H9 (cell line): ENCODE results near the gene FCHSD2. TPM values are rescaled to one million over a fixed set of nuclear protein-coding genes. Genes with fewer than 3 reads are reported as not detected.

Source experiments
- DNase-seq: peaks from one replicate; pipeline ENCODE4 v3.0.0-alpha.2; 2017
- H2AFZ ChIP-seq: one replicate; pipeline ENCODE4 v1.6.1; 2013; ENCODE audit warnings: mild to moderate bottlenecking, low read length, control low read depth, moderate library complexity
- H2AK5ac ChIP-seq: 2 replicates; pipeline ENCODE4 v1.6.1; 2013; ENCODE audit warnings: low read length, control low read depth, mixed read lengths; ENCODE audit not compliant: insufficient read length
- H2BK120ac ChIP-seq: one replicate; pipeline ENCODE4 v1.6.1; 2013; ENCODE audit warnings: low read depth, mild to moderate bottlenecking, low read length, control low read depth, inconsistent platforms; ENCODE audit not compliant: poor library complexity, severe bottlenecking
- H2BK12ac ChIP-seq: 2 replicates; pipeline ENCODE4 v1.6.1; 2013; ENCODE audit warnings: low read length, control low read depth, mixed read lengths, low read depth; ENCODE audit not compliant: insufficient read length
- H2BK15ac ChIP-seq: 2 replicates; pipeline ENCODE4 v1.6.1; 2013; ENCODE audit warnings: low read depth, low read length, control low read depth
- H2BK20ac ChIP-seq: one replicate; pipeline ENCODE4 v1.6.1; 2013; ENCODE audit warnings: low read depth, mild to moderate bottlenecking, low read length, control low read depth, inconsistent platforms; ENCODE audit not compliant: poor library complexity, severe bottlenecking
- H2BK5ac ChIP-seq: 2 replicates; pipeline ENCODE4 v1.6.1; 2013; ENCODE audit warnings: low read length, control low read depth, mixed read lengths; ENCODE audit not compliant: insufficient read length
- H3K14ac ChIP-seq: 2 replicates; pipeline ENCODE4 v1.6.1; 2013; ENCODE audit warnings: low read length, control low read depth; ENCODE audit not compliant: insufficient read depth
- H3K18ac ChIP-seq: 2 replicates; pipeline ENCODE4 v1.6.1; 2013; ENCODE audit warnings: low read depth, mild to moderate bottlenecking, mixed read lengths, low read length, control low read depth; ENCODE audit not compliant: insufficient read length
- H3K23ac ChIP-seq: 2 replicates; pipeline ENCODE4 v1.6.1; 2013; ENCODE audit warnings: low read length, control low read depth, mixed read lengths, low read depth; ENCODE audit not compliant: insufficient read length
- H3K23me2 ChIP-seq: 2 replicates; pipeline ENCODE4 v1.6.1; 2013; ENCODE audit warnings: low read depth, mild to moderate bottlenecking, mixed read lengths, low read length, control low read depth; ENCODE audit not compliant: insufficient read length, poor library complexity, severe bottlenecking
- H3K27ac ChIP-seq: 2 replicates; pipeline ENCODE4 v1.5.1; 2013; ENCODE audit warnings: low read length, control low read depth, mixed read lengths, low read depth; ENCODE audit not compliant: insufficient read length
- H3K27me3 ChIP-seq: 2 replicates; pipeline ENCODE4 v1.6.1; 2013; ENCODE audit warnings: low read length, control low read depth, inconsistent platforms; ENCODE audit not compliant: insufficient read depth
- H3K4ac ChIP-seq: 2 replicates; pipeline ENCODE4 v1.6.1; 2013; ENCODE audit warnings: low read depth, mild to moderate bottlenecking, control low read depth, inconsistent platforms, low read length, moderate library complexity
- H3K4me1 ChIP-seq: 2 replicates; pipeline ENCODE4 v1.6.1; 2013; ENCODE audit warnings: low read length, control low read depth, inconsistent platforms; ENCODE audit not compliant: insufficient read depth
- H3K4me2 ChIP-seq: 2 replicates; pipeline ENCODE4 v1.6.1; 2013; ENCODE audit warnings: low read length, control low read depth, mixed read lengths; ENCODE audit not compliant: insufficient read length, insufficient read depth
- H3K56ac ChIP-seq: 2 replicates; pipeline ENCODE4 v1.6.1; 2013; ENCODE audit warnings: low read depth, mild to moderate bottlenecking, mixed read lengths, low read length, control low read depth; ENCODE audit not compliant: insufficient read length
- H3K79me1 ChIP-seq: 2 replicates; pipeline ENCODE4 v1.6.1; 2013; ENCODE audit warnings: low read depth, mild to moderate bottlenecking, moderate library complexity, low read length, control low read depth, inconsistent platforms; ENCODE audit not compliant: insufficient read depth, poor library complexity, severe bottlenecking
- H3K79me2 ChIP-seq: 2 replicates; pipeline ENCODE4 v1.6.1; 2013; ENCODE audit warnings: low read length, control low read depth, inconsistent platforms; ENCODE audit not compliant: insufficient read depth
- H3K9ac ChIP-seq: 2 replicates; pipeline ENCODE4 v1.6.1; 2013; ENCODE audit warnings: low read length, control low read depth, mixed read lengths; ENCODE audit not compliant: insufficient read length; ENCODE audit errors: extremely low read depth
- H3K9me3 ChIP-seq: one replicate; pipeline ENCODE4 v1.6.1; 2013; ENCODE audit warnings: low read depth, low read length, inconsistent platforms; ENCODE audit not compliant: control insufficient read depth
- H3T11ph ChIP-seq: one replicate; pipeline ENCODE4 v1.6.1; 2013; ENCODE audit warnings: mild to moderate bottlenecking, low read length, control low read depth, inconsistent platforms
- H4K20me1 ChIP-seq: one replicate; pipeline ENCODE4 v1.6.1; 2013; ENCODE audit not compliant: control insufficient read depth, insufficient read length, insufficient read depth
- H4K5ac ChIP-seq: 2 replicates; pipeline ENCODE4 v1.6.1; 2013; ENCODE audit warnings: low read depth, mild to moderate bottlenecking, mixed read lengths, low read length, control low read depth; ENCODE audit not compliant: insufficient read length
- H4K8ac ChIP-seq: replicated peaks from 2 replicates; pipeline ENCODE4 v1.6.1; 2013; ENCODE audit warnings: low read length, control low read depth, mixed read lengths, low read depth; ENCODE audit not compliant: insufficient read length
- H4K91ac ChIP-seq: 2 replicates; pipeline ENCODE4 v1.6.1; 2013; ENCODE audit warnings: low read depth, mild to moderate bottlenecking, moderate library complexity, mixed read lengths, low read length, control low read depth; ENCODE audit not compliant: insufficient read length
- H3K27ac Mint-ChIP-seq, 3 experiments: 2 replicates in 2 of 3; 3 replicates in 1 of 3; pipeline ENCODE4 v1.8.0; 2020 to 2021; ENCODE audit warnings: mixed read lengths in 3 of 3, mild to moderate bottlenecking in 1 of 3, moderate library complexity in 1 of 3
- H3K27me3 Mint-ChIP-seq: 2 replicates; pipeline ENCODE4 v1.8.0; 2021; ENCODE audit warnings: low read depth, mild to moderate bottlenecking, moderate library complexity, mixed read lengths
- H3K36me3 Mint-ChIP-seq, 3 experiments: 2 replicates in 2 of 3; 3 replicates in 1 of 3; pipeline ENCODE4 v1.8.0; 2020 to 2021; ENCODE audit warnings: low read depth in 3 of 3, mixed read lengths in 3 of 3; ENCODE audit not compliant: insufficient read depth in 1 of 3
- H3K4me1 Mint-ChIP-seq, 2 experiments: 2 replicates each; pipeline ENCODE4 v1.8.0; 2020; ENCODE audit warnings: mixed read lengths in 2 of 2
- H3K4me3 Mint-ChIP-seq, 2 experiments: 2 replicates in 1 of 2; 3 replicates in 1 of 2; pipeline ENCODE4 v1.8.0; 2020 to 2021; ENCODE audit warnings: mild to moderate bottlenecking in 2 of 2, mixed read lengths in 2 of 2, moderate library complexity in 1 of 2
- H3K9me3 Mint-ChIP-seq, 2 experiments: 2 replicates in 1 of 2; 3 replicates in 1 of 2; pipeline ENCODE4 v1.8.0; 2020; ENCODE audit warnings: mild to moderate bottlenecking in 2 of 2, mixed read lengths in 2 of 2, moderate library complexity in 1 of 2
- CTCF ChIP-seq: fragments of 200-600 bp; sonication (generic); conservative IDR thresholded peaks from 3 replicates; pipeline ENCODE4 v1.8.0; 2021; ENCODE audit warnings: antibody characterized with exemption, mild to moderate bottlenecking
- WGBS: extraction: QIAGEN DNeasy Blood & Tissue Kit; methylation state at CpG from one replicate; pipeline ENCODE4 v1.1.7; 2013; ENCODE audit warnings: missing lambda C conversion rate, low lambda C conversion rate, mixed read lengths; ENCODE audit not compliant: insufficient read length; ENCODE audit errors: extremely low coverage; 5-methylcytosine and 5-hydroxymethylcytosine counted together
- total RNA-seq: library from RNA; stranded (reverse); gene quantifications from 2 replicates; pipeline ENCODE4 v1.2.1, GENCODE V29; 2021

Gene FCHSD2
- total RNA-seq, 1 experiment from 2014 or later: 17.8 TPM

- no peak overlapping the region for H3K27ac ChIP-seq
Measured at GRCh38 chr11:73034331-73034730, 107.8 kb downstream of the FCHSD2 start.

More at GRCh38 chr11:73034331-73034730, 107.8 kb downstream of the FCHSD2 start:
- H3K9me3 Mint-ChIP-seq: no peaks in the 10 kb centered on the region
- no peak overlapping the region for H2BK20ac ChIP-seq
- no peak overlapping the region for H2BK12ac ChIP-seq
- no peak overlapping the region for H3K18ac ChIP-seq
- H3K4me2 ChIP-seq: no peak overlapping the region
- H4K5ac ChIP-seq: no peak overlapping the region
- H3K9me3 ChIP-seq: no peaks in the 10 kb centered on the region
- no peak overlapping the region for H3K4me3 Mint-ChIP-seq
- no peak overlapping the region for H3K23ac ChIP-seq
- no peak overlapping the region for H4K91ac ChIP-seq
- H3K9ac ChIP-seq: no peak overlapping the region
- no peak for DNase-seq
- peaks cover 3% of the 10 kb centered on the region; the same call in 1 of the 2 replicates for H3K4me1 ChIP-seq
- no peak overlapping the region for H2AK5ac ChIP-seq
- WGBS: no CpG with 5 or more reads among the region's 3 CpGs
- no peaks in the 10 kb centered on the region for H3K79me1 ChIP-seq
- no peak overlapping the region for H2AFZ ChIP-seq
- H3K23me2 ChIP-seq: no peaks in the 10 kb centered on the region
- no peak for TF ChIP-seq CTCF
- no peaks in the 10 kb centered on the region for H3K27me3 ChIP-seq
- no peak overlapping the region for H2BK5ac ChIP-seq
- H3T11ph ChIP-seq: no peak overlapping the region
- H3K56ac ChIP-seq: no peak overlapping the region
- H2BK120ac ChIP-seq: no peak overlapping the region
- H4K8ac ChIP-seq: no peak overlapping the region
- H2BK15ac ChIP-seq: no peak overlapping the region
- no peak overlapping the region; a peak in 1 of 7 replicates for H3K27ac Mint-ChIP-seq
- H3K14ac ChIP-seq: no peak overlapping the region
- no peaks in the 10 kb centered on the region for H3K79me2 ChIP-seq
- no peak overlapping the region for H3K4ac ChIP-seq
- H3K27me3 Mint-ChIP-seq: no peaks in the 10 kb centered on the region
- peaks cover 12 to 16% of the 10 kb centered on the region in 2 experiments for H3K4me1 Mint-ChIP-seq
- no peaks in the 10 kb centered on the region for H4K20me1 ChIP-seq
- H3K36me3 Mint-ChIP-seq: peaks cover 0 to 4% (median 0%) of the 10 kb centered on the region in 3 experiments; a peak in 2 of 7 replicates
